ENCODE measurements around the gene ARSH.

- TF ChIP-seq CTCF (IDR thresholded peaks at IDR 0.05) (no peak), EP300 (IDR thresholded peaks at IDR 0.05) (no peak), POLR2A (IDR thresholded peaks at IDR 0.05) (no peak), POLR2AphosphoS5 (IDR thresholded peaks at IDR 0.05) (no peak)
These were observed 38.1 kb upstream of the ARSH start for GRCh38 chrX:2967998-2968909.

Data from stomach (tissue), 4 donors.